Transverse colon (tissue), 4 donors: Measurements from ENCODE around the gene RBFOX1. TPM values are rescaled to one million over a fixed set of nuclear protein-coding genes. Genes with fewer than 3 reads are reported as not detected.

ENCODE experiments used
- DNase-seq: peaks from one replicate; pipeline ENCODE4 v3.0.0-alpha.2; 2019
- H3K27ac ChIP-seq, 4 donors: fragments of 200-600 bp; sonication (generic); 2 replicates each; pipeline ENCODE4 v1.5.1; 2016 to 2018; ENCODE audit warnings: inconsistent platforms in 4 of 4
- H3K27me3 ChIP-seq: fragments of 200-600 bp; sonication (generic); 2 replicates; pipeline ENCODE4 v1.5.1; 2017; ENCODE audit warnings: inconsistent platforms
- H3K36me3 ChIP-seq, 4 donors: fragments of 200-600 bp; sonication (generic); 2 replicates each; pipeline ENCODE4 v1.5.1; 2017 to 2019; ENCODE audit warnings: inconsistent platforms in 4 of 4
- H3K4me1 ChIP-seq, 4 donors: fragments of 200-600 bp; sonication (generic); 2 replicates each; pipeline ENCODE4 v1.5.1; 2017 to 2020; ENCODE audit warnings: inconsistent platforms in 4 of 4
- H3K4me3 ChIP-seq, 4 donors: fragments of 200-600 bp; sonication (generic); 1 replicate in 1 of 4; 2 replicates in 3 of 4; pipeline versions ENCODE4 v1.5.1 to v1.6.1; 2017 to 2019; ENCODE audit warnings: inconsistent platforms in 4 of 4
- H3K9me3 ChIP-seq, 2 donors: fragments of 200-600 bp; sonication (generic); 2 replicates each; pipeline ENCODE4 v1.5.1; 2017 to 2019; ENCODE audit warnings: inconsistent platforms in 2 of 2
- EP300 ChIP-seq: sonication (generic); formaldehyde crosslinking; IDR thresholded peaks from one replicate; pipeline ENCODE4 v1.6.1; 2017; ENCODE audit warnings: antibody characterized with exemption, low read depth
- POLR2A ChIP-seq: fragments of 450-650 bp; IDR thresholded peaks from one replicate; pipeline ENCODE4 v1.6.1; 2016; ENCODE audit warnings: antibody characterized with exemption, mild to moderate bottlenecking, moderate library complexity
- POLR2AphosphoS5 ChIP-seq, 3 donors: sonication (generic); formaldehyde crosslinking; IDR thresholded peaks; one replicate each; pipeline ENCODE4 v1.6.1; 2016; ENCODE audit warnings: antibody characterized with exemption in 3 of 3
- WGBS, 2 donors: methylation state at CpG; one replicate each; pipeline ENCODE4 v1.1.5; 2018; ENCODE audit warnings: low coverage in 1 of 2; 5-methylcytosine and 5-hydroxymethylcytosine counted together
- in situ Hi-C, 4 donors: fragments of 200-750 bp; cut with MboI; loops; one replicate each; pipeline versions ENCODE4 v1.15.0 to v1.15.1; 2017; ENCODE audit warnings: low sequenced_read_pairs in 3 of 4, low pct_ligation_motif_present in 1 of 4, low pct_unique_long_range_greater_than_20kb in 1 of 4
- intact Hi-C: fragments of 100-400 bp; cut with DNase I; formaldehyde crosslinking; loops from one replicate; pipeline ENCODE4 v1.15.1; 2023; ENCODE audit warnings: low total_unique reads
- total RNA-seq, 4 donors: library from RNA; depleted of rRNA; stranded (reverse); fragments of >200 nt; gene quantifications; one replicate each; pipeline ENCODE4 v1.1.0, GENCODE V29; 2016
- TF ChIP-seq, protein P1 (sequence below), 5 experiments: fragments of 200-600 bp in 3 of 5; fragments of 450-650 bp in 2 of 5; sonication (generic) in 3 of 5; IDR thresholded peaks; 1 replicate in 2 of 5; 2 replicates in 3 of 5; pipeline ENCODE4 v1.5.1; 2016 to 2017; ENCODE audit warnings: antibody characterized with exemption in 5 of 5, inconsistent platforms in 3 of 5, mild to moderate bottlenecking in 2 of 5, moderate library complexity in 1 of 5

Gene RBFOX1
- total RNA-seq, 4 donors from 2014 or later, result 2.3 to 8.2 (median 3.2) TPM

DNA sequence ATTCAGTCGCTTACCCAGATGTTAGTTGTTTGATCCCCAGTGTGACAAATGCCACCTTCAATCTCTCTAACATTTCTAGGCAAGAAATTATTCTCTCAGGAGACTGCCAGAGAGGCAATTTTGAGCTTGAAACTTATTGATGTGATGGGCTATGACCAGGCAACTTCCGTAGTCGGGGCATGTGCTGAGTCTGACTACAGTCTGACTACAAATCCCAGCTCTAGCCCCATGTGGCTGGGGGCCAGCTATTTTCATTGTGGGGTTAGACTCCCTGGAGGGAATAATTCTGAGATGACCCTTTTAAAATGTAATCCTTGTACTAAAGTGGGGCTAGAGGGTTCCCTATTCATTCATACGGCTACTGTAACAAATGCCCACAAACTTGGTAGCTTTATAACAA, 65.9 kb downstream of the RBFOX1 start:
- Histone ChIP-seq H3K4me1 (no peaks in the 10 kb centered on the region), H3K4me3 (no peak overlapping the region), H3K27ac (no peak overlapping the region), H3K27me3 (no peaks in the 10 kb centered on the region), H3K36me3 (no peaks in the 10 kb centered on the region), H3K9me3 (no peaks in the 10 kb centered on the region)
- intact Hi-C loops (no loop called here), in situ Hi-C loops (loop anchor here in 1 of 4 donors (25.0 kb wide), 1 partner anchor 764 kb away; no protein-coding TSS in a partner anchor)
- no peak for DNase-seq
- WGBS, 2 donors, result 91 to 94% methylated on average over 2 to 4 of the region's 4 CpGs
- TF ChIP-seq, protein P1, sequence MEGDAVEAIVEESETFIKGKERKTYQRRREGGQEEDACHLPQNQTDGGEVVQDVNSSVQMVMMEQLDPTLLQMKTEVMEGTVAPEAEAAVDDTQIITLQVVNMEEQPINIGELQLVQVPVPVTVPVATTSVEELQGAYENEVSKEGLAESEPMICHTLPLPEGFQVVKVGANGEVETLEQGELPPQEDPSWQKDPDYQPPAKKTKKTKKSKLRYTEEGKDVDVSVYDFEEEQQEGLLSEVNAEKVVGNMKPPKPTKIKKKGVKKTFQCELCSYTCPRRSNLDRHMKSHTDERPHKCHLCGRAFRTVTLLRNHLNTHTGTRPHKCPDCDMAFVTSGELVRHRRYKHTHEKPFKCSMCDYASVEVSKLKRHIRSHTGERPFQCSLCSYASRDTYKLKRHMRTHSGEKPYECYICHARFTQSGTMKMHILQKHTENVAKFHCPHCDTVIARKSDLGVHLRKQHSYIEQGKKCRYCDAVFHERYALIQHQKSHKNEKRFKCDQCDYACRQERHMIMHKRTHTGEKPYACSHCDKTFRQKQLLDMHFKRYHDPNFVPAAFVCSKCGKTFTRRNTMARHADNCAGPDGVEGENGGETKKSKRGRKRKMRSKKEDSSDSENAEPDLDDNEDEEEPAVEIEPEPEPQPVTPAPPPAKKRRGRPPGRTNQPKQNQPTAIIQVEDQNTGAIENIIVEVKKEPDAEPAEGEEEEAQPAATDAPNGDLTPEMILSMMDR (IDR thresholded peaks at IDR 0.05), result no peak

DNA sequence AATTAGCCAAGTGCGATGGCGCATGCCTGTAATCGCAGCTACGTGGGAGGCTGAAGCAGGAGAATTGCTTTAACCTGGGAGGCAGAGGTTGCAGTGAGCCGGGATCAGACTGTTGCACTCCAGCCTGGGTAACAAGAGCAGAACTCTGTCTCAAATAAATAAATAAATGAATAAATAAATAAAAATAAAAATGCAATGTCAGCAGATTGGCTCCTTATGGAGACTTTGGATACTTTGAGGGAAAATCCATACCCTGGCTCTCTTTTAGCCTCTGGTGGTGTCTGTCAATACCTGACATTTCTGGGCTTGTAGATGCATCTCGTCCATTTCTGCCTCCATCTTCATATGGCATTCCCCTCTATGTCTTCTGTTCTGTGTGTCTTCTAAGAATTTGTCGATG, 66.7 kb downstream of the RBFOX1 start:
- H3K4me1 ChIP-seq, result no peaks in the 10 kb centered on the region
- no peaks in the 10 kb centered on the region for H3K9me3 ChIP-seq
- in situ Hi-C loops (loop anchor here in 1 of 4 donors (25.0 kb wide), 1 partner anchor 763 kb away; no protein-coding TSS in a partner anchor), intact Hi-C loops (no loop called here)
- TF ChIP-seq POLR2A, result no peak
- TF ChIP-seq EP300, result no peak
- TF ChIP-seq POLR2AphosphoS5 (IDR thresholded peaks at IDR 0.05), result no peak
- TF ChIP-seq, protein P1 (IDR thresholded peaks at IDR 0.05), result no peak
- no peaks in the 10 kb centered on the region for H3K36me3 ChIP-seq
- 49 to 88% methylated on average over 3 to 7 of the region's 7 CpGs for WGBS, 2 donors
- H3K27ac ChIP-seq, result no peak overlapping the region
- H3K27me3 ChIP-seq, result no peaks in the 10 kb centered on the region
- no peak overlapping the region for H3K4me3 ChIP-seq
- no peak for DNase-seq

DNA sequence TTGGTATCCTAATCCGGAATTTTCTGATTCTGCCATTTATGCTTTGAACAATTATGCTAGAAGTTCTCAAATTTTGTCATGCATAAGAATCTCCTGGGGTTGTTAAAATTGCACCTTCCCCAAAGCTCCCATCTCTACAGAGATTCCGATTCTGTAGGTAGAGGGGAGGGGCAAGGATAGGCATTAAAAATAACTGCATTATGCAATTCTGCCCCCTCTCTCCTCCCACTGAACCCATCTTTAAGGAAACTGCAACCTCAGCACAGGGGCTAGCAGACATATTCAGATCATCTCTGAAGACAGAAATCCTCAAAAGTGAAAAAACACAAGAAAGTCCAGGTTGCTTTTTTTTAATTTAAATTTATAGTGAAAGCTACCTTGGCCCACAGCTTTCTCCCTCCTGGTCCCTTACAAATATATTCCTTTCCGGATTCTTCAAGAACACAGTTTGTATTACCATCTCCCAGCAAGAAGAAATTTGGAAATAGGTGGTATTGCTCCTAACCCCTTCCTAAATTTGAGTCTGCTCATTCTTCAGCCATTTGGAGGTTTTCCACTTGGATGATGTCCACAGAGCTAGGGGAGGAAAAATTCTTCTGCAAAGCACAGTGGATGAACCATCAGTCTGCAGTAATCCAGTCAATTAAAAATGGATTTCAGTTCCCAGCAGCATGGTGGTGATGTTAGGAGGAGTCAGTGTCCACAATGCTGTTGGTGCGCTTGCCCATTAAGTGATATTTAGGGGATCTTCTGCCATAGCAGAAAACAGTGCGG, 67.7 kb downstream of the RBFOX1 start:
- TF ChIP-seq EP300 (no peak), POLR2A (no peak), POLR2AphosphoS5 (IDR thresholded peaks at IDR 0.05) (no peak)
- TF ChIP-seq, protein P1 (IDR thresholded peaks at IDR 0.05), result no peak
- WGBS, 2 donors, result 41 to 81% methylated on average over 4 to 5 of the region's 5 CpGs
- no peak overlapping the region for H3K4me3 ChIP-seq
- H3K27me3 ChIP-seq, result no peaks in the 10 kb centered on the region
- no peaks in the 10 kb centered on the region for H3K9me3 ChIP-seq
- in situ Hi-C loops, result no loop called here
- no peak for DNase-seq
- H3K27ac ChIP-seq, result no peak overlapping the region
- intact Hi-C loops, result no loop called here
- no peaks in the 10 kb centered on the region for H3K4me1 ChIP-seq
- H3K36me3 ChIP-seq, result no peaks in the 10 kb centered on the region

DNA sequence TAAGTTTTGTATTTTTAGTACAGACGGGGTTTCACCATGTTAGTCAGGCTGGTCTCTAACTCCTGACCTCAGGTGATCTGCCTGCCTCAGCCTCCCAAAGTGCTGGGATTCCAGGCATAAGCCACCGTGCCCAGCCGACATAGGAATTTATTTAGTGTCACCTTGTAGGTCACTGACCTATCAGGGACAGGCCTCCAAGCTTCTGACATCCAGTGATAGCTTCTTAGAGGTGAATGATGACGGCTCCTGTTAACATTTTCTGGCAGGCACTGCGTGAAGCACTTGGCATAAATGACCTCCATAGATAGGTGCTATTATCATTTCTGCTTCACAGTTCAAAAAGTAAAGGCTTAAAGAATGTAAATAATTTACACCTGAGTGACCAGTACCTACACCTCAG, 71.6 kb downstream of the RBFOX1 start:
- intact Hi-C loops, result no loop called here
- Histone ChIP-seq H3K4me3 (no peak overlapping the region), H3K9me3 (no peaks in the 10 kb centered on the region), H3K27me3 (no peaks in the 10 kb centered on the region), H3K27ac (no peak overlapping the region), H3K4me1 (no peaks in the 10 kb centered on the region), H3K36me3 (no peaks in the 10 kb centered on the region)
- in situ Hi-C loops, result no loop called here
- 64% methylated on average over 5 of the region's 5 CpGs; no CpG with 5 or more reads in 1 of the 2 donors for WGBS, 2 donors
- no peak for DNase-seq
- TF ChIP-seq, protein P1 (IDR thresholded peaks at IDR 0.05), result no peak
- TF ChIP-seq POLR2A (no peak), POLR2AphosphoS5 (IDR thresholded peaks at IDR 0.05) (no peak), EP300 (no peak)
